Uterus (tissue), 4 donors: ENCODE measurements around the gene NEGR1. TPM values are rescaled to one million over a fixed set of nuclear protein-coding genes. Genes with fewer than 3 reads are reported as not detected.

Source experiments
- DNase-seq, 2 donors: peaks; one replicate each; pipeline ENCODE4 v3.0.0-alpha.2; 2019 to 2020
- H3K27ac ChIP-seq, 2 donors: fragments of 200-600 bp; sonication (generic); 1 replicate in 1 of 2; 2 replicates in 1 of 2; pipeline ENCODE4 v1.5.1; 2016 to 2018
- H3K27me3 ChIP-seq, 2 donors: fragments of 200-600 bp; sonication (generic); one replicate each; pipeline ENCODE4 v1.5.1; 2018 to 2019; ENCODE audit warnings: control low read depth in 1 of 2
- H3K36me3 ChIP-seq, 2 donors: fragments of 200-600 bp; sonication (generic); one replicate each; pipeline ENCODE4 v1.5.1; 2019; ENCODE audit warnings: control low read depth in 1 of 2
- H3K4me1 ChIP-seq, 2 donors: fragments of 200-600 bp; sonication (generic); one replicate each; pipeline ENCODE4 v1.5.1; 2018 to 2019; ENCODE audit warnings: control low read depth in 1 of 2
- H3K4me3 ChIP-seq, 2 donors: fragments of 200-600 bp; sonication (generic); 1 replicate in 1 of 2; 2 replicates in 1 of 2; pipeline ENCODE4 v1.5.1; 2018 to 2019; ENCODE audit warnings: mild to moderate bottlenecking in 1 of 2
- H3K9me3 ChIP-seq, 2 donors: fragments of 200-600 bp; sonication (generic); one replicate each; pipeline ENCODE4 v1.5.1; 2019; ENCODE audit warnings: control low read depth in 1 of 2
- POLR2A ChIP-seq, 2 donors: fragments of 450-650 bp; IDR thresholded peaks; one replicate each; pipeline ENCODE4 v1.6.1; 2016; ENCODE audit warnings: antibody characterized with exemption in 2 of 2, mild to moderate bottlenecking in 1 of 2, moderate library complexity in 1 of 2
- intact Hi-C: fragments of 100-400 bp; cut with DNase I; formaldehyde crosslinking; loops from one replicate; pipeline ENCODE4 v1.15.1; 2023; ENCODE audit warnings: low total_unique reads
- total RNA-seq, 4 donors: library from RNA; depleted of rRNA in 3 of 4; stranded (reverse); fragments of >200 nt in 3 of 4; gene quantifications; one replicate each; pipeline versions ENCODE4 v1.1.0 to v1.2.4, GENCODE V29; 2014 to 2023
- TF ChIP-seq, protein P1 (sequence below), 4 experiments: fragments of 200-600 bp in 2 of 4; fragments of 450-650 bp in 2 of 4; sonication (generic) in 2 of 4; IDR thresholded peaks; one replicate each; pipeline ENCODE4 v1.5.1; 2016 to 2019; ENCODE audit warnings: antibody characterized with exemption in 4 of 4, mild to moderate bottlenecking in 2 of 4, moderate library complexity in 1 of 4
- donor health status: DM: yes; HTN: yes; CAD: no.

The NEGR1 gene
- total RNA-seq, 4 donors from 2014 or later: 6.7 to 42.9 (median 33.3) TPM

DNA sequence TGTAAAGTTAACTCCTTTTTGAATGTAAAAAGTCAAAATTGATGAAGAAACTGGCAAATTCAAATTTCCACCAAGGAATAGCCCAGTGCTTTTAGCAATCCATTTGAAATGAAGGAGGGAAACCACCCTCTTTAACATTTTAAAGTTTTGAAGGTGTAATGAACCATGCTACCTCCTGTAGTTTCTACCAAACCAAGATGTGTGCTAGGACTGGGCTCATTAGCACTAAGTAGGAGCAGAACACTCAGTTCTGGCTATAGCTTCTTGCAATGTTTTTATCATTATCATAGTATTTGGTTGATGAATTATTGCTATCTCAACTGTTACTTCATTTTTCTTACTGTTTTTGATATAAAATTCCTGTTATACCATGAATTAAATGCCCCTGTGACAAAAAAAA, 882.3 kb downstream of the NEGR1 start:
- Histone ChIP-seq H3K4me3 (no peak overlapping the region), H3K36me3 (no peaks in the 10 kb centered on the region), H3K4me1 (no peaks in the 10 kb centered on the region), H3K27ac (no peak overlapping the region), H3K27me3 (no peaks in the 10 kb centered on the region), H3K9me3 (no peaks in the 10 kb centered on the region)
- intact Hi-C loops: no loop called here
- no peak for DNase-seq
- TF ChIP-seq, protein P1, sequence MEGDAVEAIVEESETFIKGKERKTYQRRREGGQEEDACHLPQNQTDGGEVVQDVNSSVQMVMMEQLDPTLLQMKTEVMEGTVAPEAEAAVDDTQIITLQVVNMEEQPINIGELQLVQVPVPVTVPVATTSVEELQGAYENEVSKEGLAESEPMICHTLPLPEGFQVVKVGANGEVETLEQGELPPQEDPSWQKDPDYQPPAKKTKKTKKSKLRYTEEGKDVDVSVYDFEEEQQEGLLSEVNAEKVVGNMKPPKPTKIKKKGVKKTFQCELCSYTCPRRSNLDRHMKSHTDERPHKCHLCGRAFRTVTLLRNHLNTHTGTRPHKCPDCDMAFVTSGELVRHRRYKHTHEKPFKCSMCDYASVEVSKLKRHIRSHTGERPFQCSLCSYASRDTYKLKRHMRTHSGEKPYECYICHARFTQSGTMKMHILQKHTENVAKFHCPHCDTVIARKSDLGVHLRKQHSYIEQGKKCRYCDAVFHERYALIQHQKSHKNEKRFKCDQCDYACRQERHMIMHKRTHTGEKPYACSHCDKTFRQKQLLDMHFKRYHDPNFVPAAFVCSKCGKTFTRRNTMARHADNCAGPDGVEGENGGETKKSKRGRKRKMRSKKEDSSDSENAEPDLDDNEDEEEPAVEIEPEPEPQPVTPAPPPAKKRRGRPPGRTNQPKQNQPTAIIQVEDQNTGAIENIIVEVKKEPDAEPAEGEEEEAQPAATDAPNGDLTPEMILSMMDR (IDR thresholded peaks at IDR 0.05): no peak
- no peak for TF ChIP-seq POLR2A (IDR thresholded peaks at IDR 0.05)

DNA sequence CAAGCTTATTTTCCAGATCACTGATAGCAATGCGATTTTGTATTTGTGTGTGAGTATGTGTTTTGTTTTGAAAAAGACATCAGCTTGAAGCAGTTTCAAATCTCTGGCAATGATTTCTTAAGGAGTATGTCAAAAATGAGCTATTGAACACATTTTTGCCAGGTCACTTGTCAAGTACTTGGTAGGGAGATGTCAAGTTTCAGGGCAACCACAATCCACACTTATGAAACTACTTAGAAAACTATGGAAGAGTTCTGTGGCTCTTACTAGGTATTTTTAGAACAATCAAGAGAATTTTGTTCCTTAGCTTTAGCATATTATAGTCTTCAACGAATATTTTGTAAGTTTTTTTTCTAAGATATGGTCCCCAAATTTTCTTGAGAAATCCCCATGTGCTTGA, 882.7 kb downstream of the NEGR1 start:
- no peaks in the 10 kb centered on the region for H3K9me3 ChIP-seq
- H3K27ac ChIP-seq: no peak overlapping the region
- DNase-seq: no peak
- intact Hi-C loops: no loop called here
- H3K36me3 ChIP-seq: no peaks in the 10 kb centered on the region
- TF ChIP-seq POLR2A (IDR thresholded peaks at IDR 0.05): no peak
- TF ChIP-seq, protein P1 (IDR thresholded peaks at IDR 0.05): no peak
- no peaks in the 10 kb centered on the region for H3K27me3 ChIP-seq
- no peaks in the 10 kb centered on the region for H3K4me1 ChIP-seq
- H3K4me3 ChIP-seq: no peak overlapping the region

DNA sequence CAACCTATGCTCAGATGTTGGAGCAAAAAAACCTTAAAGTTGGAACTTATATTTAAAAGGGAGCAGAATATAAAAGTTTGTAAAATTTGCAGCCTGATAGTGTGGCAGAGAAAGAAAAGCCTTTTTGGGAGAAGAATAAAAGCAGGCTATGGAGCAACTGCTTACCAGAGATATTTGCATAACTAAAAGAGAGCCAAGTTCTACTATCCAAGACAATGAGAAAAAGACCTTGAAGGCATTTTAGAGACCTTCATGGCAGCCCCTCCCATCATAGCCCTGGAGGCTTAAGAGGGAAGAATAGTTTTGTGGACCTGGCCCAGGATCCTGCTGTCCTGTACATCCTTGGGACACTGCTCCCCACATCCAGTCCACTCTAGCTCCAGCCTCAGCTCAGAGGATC, 889.0 kb downstream of the NEGR1 start:
- Histone ChIP-seq H3K4me3 (no peak overlapping the region), H3K27ac (no peak overlapping the region), H3K36me3 (no peaks in the 10 kb centered on the region), H3K9me3 (peaks cover 0 to 5% of the 10 kb centered on the region in 2 donors), H3K4me1 (no peaks in the 10 kb centered on the region), H3K27me3 (no peaks in the 10 kb centered on the region)
- intact Hi-C loops: no loop called here
- TF ChIP-seq, protein P1 (IDR thresholded peaks at IDR 0.05): no peak
- TF ChIP-seq POLR2A (IDR thresholded peaks at IDR 0.05): no peak
- no peak for DNase-seq

DNA sequence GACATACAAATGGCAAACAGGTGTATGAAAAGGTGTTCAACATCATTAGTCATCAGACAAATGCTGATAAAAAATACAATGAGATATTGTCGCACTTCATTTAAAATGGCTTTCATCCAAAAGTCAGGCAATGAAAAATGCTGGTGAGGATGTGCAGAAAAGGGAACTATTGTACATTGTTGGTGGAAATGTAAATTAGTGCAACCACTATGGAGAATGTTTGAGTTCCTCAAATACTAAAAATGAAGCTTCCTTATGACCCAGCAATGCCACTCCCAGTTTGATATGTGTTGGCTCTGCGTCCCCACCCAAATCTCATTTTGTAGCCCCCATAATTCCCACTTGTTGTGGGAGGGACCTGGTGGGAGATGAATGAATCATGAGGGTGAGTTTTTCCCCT, 891.8 kb downstream of the NEGR1 start:
- Histone ChIP-seq H3K27ac (no peak overlapping the region), H3K9me3 (peaks cover 0 to 5% of the 10 kb centered on the region in 2 donors), H3K27me3 (no peaks in the 10 kb centered on the region), H3K36me3 (no peaks in the 10 kb centered on the region), H3K4me1 (no peaks in the 10 kb centered on the region), H3K4me3 (no peak overlapping the region)
- intact Hi-C loops: no loop called here
- no peak for DNase-seq
- TF ChIP-seq, protein P1 (IDR thresholded peaks at IDR 0.05): no peak
- no peak for TF ChIP-seq POLR2A (IDR thresholded peaks at IDR 0.05)

DNA sequence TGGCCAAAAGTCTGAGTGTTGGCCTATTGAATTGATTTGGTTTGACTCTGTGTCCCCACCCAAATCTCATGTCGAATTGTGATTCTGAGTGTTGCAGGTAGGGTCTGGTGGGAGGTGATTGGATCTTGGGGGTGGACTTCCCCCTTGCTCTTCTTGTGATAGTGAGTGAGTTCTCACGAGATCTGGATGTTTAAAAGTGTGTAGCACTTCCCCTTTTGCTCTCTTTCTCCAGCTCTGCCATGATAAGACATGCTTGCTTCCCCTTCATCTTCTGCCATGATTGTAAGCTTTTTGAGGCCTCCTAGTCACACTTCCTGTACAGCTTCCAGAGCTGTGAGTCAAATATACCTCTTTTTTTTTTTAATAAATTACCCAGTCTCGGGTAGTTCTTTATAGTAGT, 904.5 kb downstream of the NEGR1 start:
- no peaks in the 10 kb centered on the region for H3K4me1 ChIP-seq
- H3K4me3 ChIP-seq: no peak overlapping the region
- H3K36me3 ChIP-seq: no peaks in the 10 kb centered on the region
- intact Hi-C loops: no loop called here
- H3K27me3 ChIP-seq: no peaks in the 10 kb centered on the region
- no peak for DNase-seq
- H3K27ac ChIP-seq: no peak overlapping the region
- TF ChIP-seq POLR2A (IDR thresholded peaks at IDR 0.05): no peak
- TF ChIP-seq, protein P1 (IDR thresholded peaks at IDR 0.05): no peak
- H3K9me3 ChIP-seq: no peaks in the 10 kb centered on the region
